Psoas muscle (tissue), 8 donors: ENCODE results near the gene CCDC172. TPM values are rescaled to one million over a fixed set of nuclear protein-coding genes. Genes with fewer than 3 reads are reported as not detected.

Source experiments
- ATAC-seq, 4 donors: fragments of 200-7000 bp; cut with Tn5 transposase; one replicate each; pipeline ENCODE4 v1.9.1; 2020; ENCODE audit warnings: moderate library complexity in 3 of 4, mild to moderate bottlenecking in 2 of 4
- DNase-seq, 2 donors: peaks; one replicate each; pipeline ENCODE4 v3.0.0-alpha.2; 2020
- H3K27ac ChIP-seq: fragments of 200-600 bp; one replicate; pipeline ENCODE4 v1.8.0; 2022
- H3K27me3 ChIP-seq, 3 donors: fragments of 200-600 bp in 1 of 3; one replicate each; pipeline versions ENCODE4 v1.6.1 to v1.8.0; 2013 to 2022; ENCODE audit warnings: low read length in 2 of 3, mild to moderate bottlenecking in 2 of 3, moderate library complexity in 1 of 3; ENCODE audit not compliant: insufficient read depth in 3 of 3
- H3K36me3 ChIP-seq, 2 donors: fragments of 200-600 bp in 1 of 2; one replicate each; pipeline versions ENCODE4 v1.6.1 to v1.8.0; 2013 to 2022; ENCODE audit warnings: low read depth in 1 of 2, mild to moderate bottlenecking in 1 of 2, moderate library complexity in 1 of 2; ENCODE audit not compliant: insufficient read depth in 1 of 2
- H3K4me1 ChIP-seq: fragments of 200-600 bp; one replicate; pipeline ENCODE4 v1.8.0; 2022
- H3K4me3 ChIP-seq: fragments of 200-600 bp; one replicate; pipeline ENCODE4 v1.8.0; 2022; ENCODE audit warnings: mild to moderate bottlenecking
- H3K9me3 ChIP-seq: fragments of 200-600 bp; one replicate; pipeline ENCODE4 v1.8.0; 2022
- WGBS, 3 donors: extraction: QIAGEN DNeasy Blood & Tissue Kit; methylation state at CpG; one replicate each; pipeline versions ENCODE4 v1.1.6 to v1.1.7; 2013; 5-methylcytosine and 5-hydroxymethylcytosine counted together
- intact Hi-C, 2 donors: fragments of 100-400 bp; cut with DNase I; formaldehyde crosslinking; loops; one replicate each; pipeline versions ENCODE4 v1.11.0 to v1.14.2; 2022
- polyA plus RNA-seq, 3 donors: library from polyadenylated mRNA; stranded (reverse); fragments of 200-250 nt; gene quantifications; one replicate each; pipeline ENCODE4 v1.2.3, GENCODE V29; 2013
- total RNA-seq, 4 donors: library from RNA; stranded (reverse); fragmentation: NEBNext Ultra II Directional in 2 of 4; extraction: Animal tissue kit (Norgen Biotek cat#: 25700) in 2 of 4; gene quantifications; one replicate each; pipeline versions ENCODE4 v1.2.1 to v1.2.4, GENCODE V29; 2021 to 2023
- TF ChIP-seq, protein P1 (sequence below): fragments of 200-600 bp; IDR thresholded peaks from one replicate; pipeline ENCODE4 v1.8.0; 2022; ENCODE audit warnings: antibody characterized with exemption
- donor health status: healthy with polysubstance abuse.
- donor health status: DM: no; HTN: no; CAD: no; lungs with moderate emphysema.
- donor health status: Bipolar disorder and iron deficiency.
- donor health status: healthy.
- donor health status: DM: yes; HTN: yes; CAD: no.
- donor health status: DM: no; HTN: no; CAD: no.
- donor health status: DM: no; HTN: no; CAD: no.
- donor health status: DM: yes; HTN: yes; CAD: no.

CCDC172 gene
- total and polyA plus RNA-seq, 7 donors: not detected

DNA sequence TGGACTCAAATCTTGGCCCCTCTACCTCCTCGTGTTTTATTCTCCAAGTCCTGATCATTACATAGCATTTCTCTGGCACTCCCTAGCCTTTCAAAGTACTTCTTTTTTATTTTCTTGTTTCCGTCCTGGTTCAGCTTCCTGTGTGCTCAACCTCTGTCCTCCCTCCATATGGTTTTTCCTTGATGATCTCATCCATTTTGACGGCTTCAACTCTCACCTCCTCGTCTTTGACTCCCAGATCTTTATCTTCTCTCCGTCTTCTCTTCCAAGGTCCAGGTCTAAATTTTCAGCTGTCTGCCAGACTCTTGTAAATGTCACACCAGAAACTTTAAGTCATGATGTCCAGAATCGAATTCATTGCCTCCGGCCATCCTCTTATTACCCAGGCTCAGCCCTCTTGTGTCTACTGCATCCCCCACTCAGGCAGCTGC, 27.9 kb upstream of the CCDC172 start:
- Histone ChIP-seq H3K27me3 (peaks cover 0 to 4% (median 0%) of the 10 kb centered on the region in 3 donors), H3K4me3 (no peak overlapping the region), H3K4me1 (no peaks in the 10 kb centered on the region), H3K27ac (no peak overlapping the region), H3K36me3 (no peaks in the 10 kb centered on the region), H3K9me3 (no peaks in the 10 kb centered on the region)
- 61 to 75% (median 73%) methylated on average over 7 of the region's 7 CpGs for WGBS, 3 donors
- ATAC-seq (no peak), DNase-seq (no peak)
- intact Hi-C loops: no loop called here
- TF ChIP-seq, protein P1, sequence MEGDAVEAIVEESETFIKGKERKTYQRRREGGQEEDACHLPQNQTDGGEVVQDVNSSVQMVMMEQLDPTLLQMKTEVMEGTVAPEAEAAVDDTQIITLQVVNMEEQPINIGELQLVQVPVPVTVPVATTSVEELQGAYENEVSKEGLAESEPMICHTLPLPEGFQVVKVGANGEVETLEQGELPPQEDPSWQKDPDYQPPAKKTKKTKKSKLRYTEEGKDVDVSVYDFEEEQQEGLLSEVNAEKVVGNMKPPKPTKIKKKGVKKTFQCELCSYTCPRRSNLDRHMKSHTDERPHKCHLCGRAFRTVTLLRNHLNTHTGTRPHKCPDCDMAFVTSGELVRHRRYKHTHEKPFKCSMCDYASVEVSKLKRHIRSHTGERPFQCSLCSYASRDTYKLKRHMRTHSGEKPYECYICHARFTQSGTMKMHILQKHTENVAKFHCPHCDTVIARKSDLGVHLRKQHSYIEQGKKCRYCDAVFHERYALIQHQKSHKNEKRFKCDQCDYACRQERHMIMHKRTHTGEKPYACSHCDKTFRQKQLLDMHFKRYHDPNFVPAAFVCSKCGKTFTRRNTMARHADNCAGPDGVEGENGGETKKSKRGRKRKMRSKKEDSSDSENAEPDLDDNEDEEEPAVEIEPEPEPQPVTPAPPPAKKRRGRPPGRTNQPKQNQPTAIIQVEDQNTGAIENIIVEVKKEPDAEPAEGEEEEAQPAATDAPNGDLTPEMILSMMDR: no peak

DNA sequence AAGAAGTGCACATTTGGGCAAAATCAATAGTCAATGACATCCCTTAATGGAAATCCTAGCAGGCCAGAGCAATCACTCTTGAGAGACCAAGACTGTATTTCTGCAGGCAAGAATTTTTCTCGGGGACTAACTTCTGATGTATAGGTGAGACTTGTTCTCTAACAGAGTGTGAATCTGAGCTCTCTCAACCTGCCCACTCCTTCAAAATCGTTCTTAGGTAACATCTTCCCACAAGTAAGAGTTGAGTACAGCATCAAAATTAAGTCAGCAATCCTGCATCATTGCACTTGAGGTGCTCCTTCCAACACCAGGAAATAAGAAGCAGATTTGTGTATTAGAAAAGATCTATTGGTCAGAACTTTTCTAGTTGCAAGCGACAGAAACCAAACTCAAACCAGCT, 25.7 kb upstream of the CCDC172 start:
- TF ChIP-seq, protein P1: no peak
- WGBS, 3 donors: 85 to 93% (median 87%) methylated on average over 3 of the region's 3 CpGs
- Histone ChIP-seq H3K4me3 (no peak overlapping the region), H3K4me1 (no peaks in the 10 kb centered on the region), H3K27me3 (peaks cover 0 to 4% (median 0%) of the 10 kb centered on the region in 3 donors), H3K27ac (no peak overlapping the region), H3K36me3 (no peaks in the 10 kb centered on the region), H3K9me3 (no peaks in the 10 kb centered on the region)
- DNase-seq (no peak), ATAC-seq (no peak)
- intact Hi-C loops: no loop called here

DNA sequence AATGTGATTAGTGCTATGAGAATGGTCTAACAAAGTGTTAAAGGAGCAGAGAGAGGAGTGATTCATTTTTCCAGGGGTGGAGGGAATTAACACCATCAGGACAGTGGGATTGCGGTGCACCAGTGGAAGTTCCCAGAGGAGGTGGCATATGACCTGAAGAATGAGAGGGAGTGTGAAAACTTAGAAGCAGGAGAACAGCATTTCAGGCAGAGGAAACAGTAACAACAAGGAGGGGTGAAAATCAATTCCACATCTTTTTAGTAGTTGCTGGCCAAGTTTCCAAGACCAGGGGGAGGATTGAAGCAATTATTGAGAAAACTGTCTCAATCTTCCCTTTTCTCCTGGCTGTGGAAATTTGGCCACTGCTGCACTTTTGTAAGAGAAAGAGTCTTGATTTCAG, 23.7 kb upstream of the CCDC172 start:
- Histone ChIP-seq H3K36me3 (no peaks in the 10 kb centered on the region), H3K4me3 (no peak overlapping the region), H3K27ac (no peak overlapping the region), H3K27me3 (peaks cover 0 to 4% (median 0%) of the 10 kb centered on the region in 3 donors), H3K4me1 (no peaks in the 10 kb centered on the region), H3K9me3 (no peaks in the 10 kb centered on the region)
- WGBS, 3 donors: 13 to 33% (median 25%) methylated on average over 1 of the region's 1 CpG
- DNase-seq: no peak
- peak in 1 of 4 donors; percentile 52 for ATAC-seq
- intact Hi-C loops: no loop called here
- TF ChIP-seq, protein P1: no peak

DNA sequence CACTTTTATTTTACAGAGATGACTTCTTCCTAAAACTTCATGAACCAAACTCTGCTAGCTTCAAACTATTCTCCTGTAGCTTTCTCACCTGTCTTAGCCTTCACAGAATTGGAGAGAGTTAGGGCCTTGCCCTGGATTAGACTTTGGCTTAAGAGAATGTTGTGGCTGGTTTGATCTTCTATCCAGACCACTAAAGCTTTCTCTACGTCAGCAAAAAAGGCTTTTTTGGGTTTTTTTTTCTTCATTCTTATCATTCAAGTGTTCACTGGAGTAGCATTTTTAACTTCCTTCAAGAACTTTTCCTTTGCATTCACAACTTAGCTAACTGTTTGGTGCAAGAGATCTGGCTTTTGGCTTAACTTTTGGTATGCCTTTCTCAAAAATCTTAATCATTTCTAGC, 19.3 kb upstream of the CCDC172 start:
- intact Hi-C loops: no loop called here
- TF ChIP-seq, protein P1: no peak
- H3K9me3 ChIP-seq: no peaks in the 10 kb centered on the region
- WGBS, 3 donors: 51 to 72% (median 58%) methylated on average over 1 of the region's 1 CpG
- no peak overlapping the region for H3K27ac ChIP-seq
- no peaks in the 10 kb centered on the region for H3K4me1 ChIP-seq
- ATAC-seq (no peak), DNase-seq (no peak)
- H3K4me3 ChIP-seq: no peak overlapping the region
- no peaks in the 10 kb centered on the region for H3K27me3 ChIP-seq
- no peaks in the 10 kb centered on the region for H3K36me3 ChIP-seq

DNA sequence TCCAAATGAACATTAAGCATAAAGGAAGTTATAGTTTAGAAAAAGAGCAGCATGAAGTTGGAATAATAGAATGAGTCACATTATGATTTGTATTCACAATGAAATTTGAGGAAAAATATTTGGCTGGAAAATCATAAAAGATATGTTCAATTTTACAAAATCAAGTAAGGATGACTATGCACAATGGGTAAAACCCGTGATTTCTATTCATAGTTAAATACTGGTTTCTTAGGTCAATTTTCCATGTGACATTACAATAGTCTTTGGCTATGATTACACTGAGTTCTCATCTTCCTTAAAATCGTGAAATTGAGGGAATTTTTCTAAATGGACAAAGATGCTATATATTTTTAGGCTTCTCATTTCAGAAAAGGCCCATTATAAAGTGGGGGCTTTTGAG, 17.4 kb upstream of the CCDC172 start:
- H3K27me3 ChIP-seq: no peaks in the 10 kb centered on the region
- no peak overlapping the region for H3K4me3 ChIP-seq
- intact Hi-C loops: no loop called here
- no peak overlapping the region for H3K27ac ChIP-seq
- H3K9me3 ChIP-seq: no peaks in the 10 kb centered on the region
- no peak for DNase-seq
- no peak for ATAC-seq
- H3K36me3 ChIP-seq: no peaks in the 10 kb centered on the region
- 68 to 71% (median 70%) methylated on average over 2 of the region's 2 CpGs for WGBS, 3 donors
- H3K4me1 ChIP-seq: no peaks in the 10 kb centered on the region
- TF ChIP-seq, protein P1: no peak
